Mammary epithelial cell (primary cell): Measurements from ENCODE around the gene EGFL8.

Experiments used
- EZH2 ChIP-seq: IDR thresholded peaks from 2 replicates; pipeline ENCODE4 v1.6.1; 2012; ENCODE audit warnings: low read length, inconsistent platforms, borderline replicate concordance
- TF ChIP-seq, protein P1 (sequence below), 2 donors: IDR thresholded peaks in 1 of 2; conservative IDR thresholded peaks in 1 of 2; 2 replicates each; pipeline ENCODE4 v1.5.1; 2011 to 2012; ENCODE audit warnings: inconsistent platforms in 2 of 2, low read length in 2 of 2, mild to moderate bottlenecking in 2 of 2, control low read depth in 1 of 2, low read depth in 1 of 2; ENCODE audit not compliant: insufficient read depth in 1 of 2; ENCODE audit errors: extremely low read depth in 1 of 2

DNA sequence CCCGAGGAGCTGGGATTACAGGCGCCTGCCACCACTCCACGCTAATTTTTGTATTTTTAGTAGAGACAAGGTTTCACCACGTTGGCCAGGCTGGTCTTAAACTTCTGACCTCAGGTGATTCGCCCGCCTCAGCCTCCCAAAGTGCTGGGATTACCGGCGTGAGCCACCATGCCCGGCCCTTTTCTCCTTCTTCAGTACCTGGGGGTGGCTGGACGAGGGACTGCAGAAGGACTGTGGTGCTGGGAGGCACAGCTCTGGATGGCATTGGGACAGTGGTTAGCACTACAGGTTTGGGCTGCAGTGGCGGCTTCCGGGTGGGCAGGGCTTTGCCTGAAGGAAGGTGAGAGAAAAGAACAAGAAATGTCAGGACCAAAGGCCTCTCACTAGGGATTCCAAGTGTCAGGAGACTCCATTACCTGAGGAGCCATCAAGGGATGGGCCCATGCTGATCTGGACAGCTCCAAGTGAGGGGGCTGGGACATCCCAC lies 43.8 kb upstream of the EGFL8 start:
- TF ChIP-seq, protein P1, sequence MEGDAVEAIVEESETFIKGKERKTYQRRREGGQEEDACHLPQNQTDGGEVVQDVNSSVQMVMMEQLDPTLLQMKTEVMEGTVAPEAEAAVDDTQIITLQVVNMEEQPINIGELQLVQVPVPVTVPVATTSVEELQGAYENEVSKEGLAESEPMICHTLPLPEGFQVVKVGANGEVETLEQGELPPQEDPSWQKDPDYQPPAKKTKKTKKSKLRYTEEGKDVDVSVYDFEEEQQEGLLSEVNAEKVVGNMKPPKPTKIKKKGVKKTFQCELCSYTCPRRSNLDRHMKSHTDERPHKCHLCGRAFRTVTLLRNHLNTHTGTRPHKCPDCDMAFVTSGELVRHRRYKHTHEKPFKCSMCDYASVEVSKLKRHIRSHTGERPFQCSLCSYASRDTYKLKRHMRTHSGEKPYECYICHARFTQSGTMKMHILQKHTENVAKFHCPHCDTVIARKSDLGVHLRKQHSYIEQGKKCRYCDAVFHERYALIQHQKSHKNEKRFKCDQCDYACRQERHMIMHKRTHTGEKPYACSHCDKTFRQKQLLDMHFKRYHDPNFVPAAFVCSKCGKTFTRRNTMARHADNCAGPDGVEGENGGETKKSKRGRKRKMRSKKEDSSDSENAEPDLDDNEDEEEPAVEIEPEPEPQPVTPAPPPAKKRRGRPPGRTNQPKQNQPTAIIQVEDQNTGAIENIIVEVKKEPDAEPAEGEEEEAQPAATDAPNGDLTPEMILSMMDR (conservative IDR thresholded peaks at IDR 0.05 in 1 of 2, IDR thresholded peaks at IDR 0.05 in 1 of 2; ENCODE audit: extremely low read depth in 1 of 2, insufficient read depth in 1 of 2, low read depth in 1 of 2, low read length in 2 of 2) = no peak
- no peak for TF ChIP-seq EZH2
